GM12878 (cell line): Measurements from ENCODE around the gene TBL3. TPM values are rescaled to one million over a fixed set of nuclear protein-coding genes. Genes with fewer than 3 reads are reported as not detected.

ENCODE experiments used
- ATAC-seq: fragments of 200-7000 bp; cut with Tn5 transposase; 3 replicates; pipeline ENCODE4 v1.9.1; 2020; ENCODE audit warnings: mild to moderate bottlenecking, moderate library complexity
- BruUV-seq: library from RNA; stranded (reverse); fragments of 400-500 nt; replicated peaks from 2 replicates; lab custom pipeline; 2021; lab: Mats Ljungman, UMichigan
- CTCF ChIA-PET: fragments of 300-600 bp; sonication (Branson Sonifier 250); formaldehyde crosslinking; extraction: SDS; loops from one replicate; lab custom pipeline; 2021; ENCODE audit warnings: inconsistent platforms; lab: Yijun Ruan, JAX
- POLR2A ChIA-PET: fragments of 350-600 bp; formaldehyde crosslinking; extraction: SDS; loops from one replicate; lab custom pipeline; 2021; ENCODE audit warnings: inconsistent platforms; lab: Charles Lee
- RAD21 ChIA-PET: fragments of 300-600 bp; sonication (Branson Sonifier 250); formaldehyde crosslinking; loops from one replicate; lab custom pipeline; 2023; ENCODE audit warnings: antibody characterized with exemption; ENCODE audit not compliant: unreplicated experiment; lab: Charles Lee
- SMC1A ChIA-PET: fragments of 300-600 bp; sonication (Branson Sonifier 250); formaldehyde crosslinking; loops from one replicate; lab custom pipeline; 2023; ENCODE audit not compliant: unreplicated experiment, uncharacterized antibody; lab: Charles Lee
- DNase-seq: peaks from one replicate; pipeline ENCODE4 v3.0.0-alpha.2; 2011; ENCODE audit warnings: low read depth, low spot score
- FAIRE-seq: peaks from 3 replicates; lab custom pipeline; 2011; peaks lifted over from hg19 to GRCh38; lab: Jason Lieb, UNC
- H2AFZ ChIP-seq: 2 replicates; pipeline ENCODE4 v1.6.0; 2011; ENCODE audit warnings: low read depth, low read length, control low read depth; ENCODE audit not compliant: control insufficient read depth
- H3K27ac ChIP-seq: 2 replicates; pipeline ENCODE4 v1.5.1; 2011; ENCODE audit warnings: control low read depth; ENCODE audit not compliant: control insufficient read depth, insufficient read depth
- H3K27me3 ChIP-seq, 2 experiments: replicated peaks in 1 of 2; 2 replicates each; pipeline versions ENCODE4 v1.6.0 to v1.6.1; 2011; ENCODE audit warnings: low read length in 1 of 2; ENCODE audit not compliant: control insufficient read depth in 2 of 2, insufficient read depth in 2 of 2
- H3K36me3 ChIP-seq, 2 experiments: 2 replicates each; pipeline ENCODE4 v1.5.1; 2011; ENCODE audit warnings: low read length in 1 of 2; ENCODE audit not compliant: control insufficient read depth in 2 of 2, insufficient read depth in 2 of 2
- H3K4me1 ChIP-seq: 2 replicates; pipeline ENCODE4 v1.6.1; 2011; ENCODE audit warnings: mild to moderate bottlenecking, low read length, moderate library complexity, mixed read lengths; ENCODE audit not compliant: control insufficient read depth, insufficient read depth
- H3K4me2 ChIP-seq: 2 replicates; pipeline ENCODE4 v1.6.0; 2011; ENCODE audit warnings: control low read depth; ENCODE audit not compliant: control insufficient read depth, insufficient read depth
- H3K4me3 ChIP-seq: fragments of 200-600 bp; sonication (generic); 2 replicates; pipeline ENCODE4 v1.5.1; 2016
- H3K79me2 ChIP-seq: 2 replicates; pipeline ENCODE4 v1.6.0; 2011; ENCODE audit warnings: low read length; ENCODE audit not compliant: control insufficient read depth, insufficient read depth
- H3K9ac ChIP-seq: 2 replicates; pipeline ENCODE4 v1.8.0; 2011; ENCODE audit warnings: low read length, control low read depth, mixed read lengths; ENCODE audit not compliant: control insufficient read depth, insufficient read depth
- H3K9me3 ChIP-seq: replicated peaks from 3 replicates; pipeline ENCODE4 v1.5.1; 2011; ENCODE audit warnings: mild to moderate bottlenecking, low read length; ENCODE audit not compliant: control insufficient read depth, insufficient read depth
- H4K20me1 ChIP-seq: 2 replicates; pipeline ENCODE4 v1.6.0; 2011; ENCODE audit not compliant: control insufficient read depth, insufficient read depth
- BACH1 ChIP-seq: fragments of 450-650 bp; IDR thresholded peaks from 2 replicates; pipeline ENCODE4 v1.6.1; 2017; ENCODE audit warnings: mild to moderate bottlenecking, borderline replicate concordance
- BMI1 ChIP-seq: fragments of 450-650 bp; IDR thresholded peaks from 2 replicates; pipeline ENCODE4 v1.6.1; 2016; ENCODE audit warnings: mild to moderate bottlenecking, moderate library complexity, borderline replicate concordance
- CREM ChIP-seq: IDR thresholded peaks from 2 replicates; pipeline ENCODE4 v1.6.1; 2014; ENCODE audit warnings: antibody characterized with exemption, low read depth
- ESRRA ChIP-seq: IDR thresholded peaks from 2 replicates; pipeline ENCODE4 v1.6.1; 2012; ENCODE audit warnings: mild to moderate bottlenecking, low read length, improper control_type of control experiment
- ETV6 ChIP-seq, 2 experiments: fragments of 450-650 bp in 1 of 2; IDR thresholded peaks in 1 of 2; conservative IDR thresholded peaks in 1 of 2; 2 replicates each; pipeline ENCODE4 v1.6.1; 2014; ENCODE audit warnings: antibody characterized with exemption in 1 of 2, borderline replicate concordance in 1 of 2, low read depth in 1 of 2, mild to moderate bottlenecking in 1 of 2, moderate library complexity in 1 of 2
- IKZF2 ChIP-seq, 2 experiments: fragments of 450-650 bp; IDR thresholded peaks; 2 replicates each; pipeline ENCODE4 v1.6.1; 2017; ENCODE audit warnings: mild to moderate bottlenecking in 2 of 2, moderate library complexity in 2 of 2
- KAT2A ChIP-seq: conservative IDR thresholded peaks from 2 replicates; pipeline ENCODE4 v1.6.1; 2011; ENCODE audit warnings: low read depth, low read length; ENCODE audit not compliant: control insufficient read depth
- NKRF ChIP-seq: fragments of 450-650 bp; conservative IDR thresholded peaks from 2 replicates; pipeline ENCODE4 v1.6.1; 2017; ENCODE audit warnings: mild to moderate bottlenecking, moderate library complexity
- NRF1 ChIP-seq: conservative IDR thresholded peaks from 2 replicates; pipeline ENCODE4 v1.6.1; 2011; ENCODE audit warnings: mild to moderate bottlenecking, low read depth, low read length, improper control_type of control experiment
- PML ChIP-seq: IDR thresholded peaks from 2 replicates; pipeline ENCODE4 v1.6.1; 2012; ENCODE audit warnings: low read length, inconsistent platforms
- SIN3A ChIP-seq: IDR thresholded peaks from 2 replicates; pipeline ENCODE4 v1.6.1; 2012; ENCODE audit warnings: low read depth, low read length, improper control_type of control experiment
- SRF ChIP-seq, 2 experiments: IDR thresholded peaks; 2 replicates each; pipeline ENCODE4 v1.6.1; 2011; ENCODE audit warnings: low read depth in 2 of 2, low read length in 2 of 2, mild to moderate bottlenecking in 1 of 2, moderate library complexity in 1 of 2
- WRNIP1 ChIP-seq: IDR thresholded peaks from 2 replicates; pipeline ENCODE4 v1.6.1; 2011; ENCODE audit warnings: low read depth, low read length, improper control_type of control experiment, borderline replicate concordance
- ZNF687 ChIP-seq: fragments of 450-650 bp; IDR thresholded peaks from 2 replicates; pipeline ENCODE4 v1.6.1; 2017; ENCODE audit warnings: mild to moderate bottlenecking, moderate library complexity
- ZZZ3 ChIP-seq: IDR thresholded peaks from 2 replicates; pipeline ENCODE4 v1.6.1; 2011; ENCODE audit warnings: low read depth; ENCODE audit not compliant: control insufficient read depth, insufficient read length
- WGBS: methylation state at CpG from one replicate; pipeline ENCODE4 v1.1.6; 2016; ENCODE audit warnings: low lambda C conversion rate; ENCODE audit not compliant: insufficient replicate concordance, insufficient coverage; ENCODE audit errors: missing lambda C conversion rate; 5-methylcytosine and 5-hydroxymethylcytosine counted together
- in situ Hi-C: fragments of 300-500 bp; cut with MboI; formaldehyde crosslinking; loops from 9 replicates; pipeline ENCODE4 v1.14.3; 2018; ENCODE audit warnings: mixed read lengths
- intact Hi-C: fragments of 100-400 bp; cut with micrococcal nuclease; formaldehyde crosslinking; loops from one replicate; pipeline ENCODE4 v1.14.2; 2022; ENCODE audit not compliant: unreplicated experiment
- polyA plus RNA-seq, 11 experiments: library from polyadenylated mRNA; depleted of rRNA in 4 of 11; unstranded in 6 of 11; stranded (reverse) in 5 of 11; fragments of >200 nt; fragmentation: Nextera tagmentation in 4 of 11; fragmentation: Illumina TruSeq in 1 of 11; extraction: Ambion mirVana in 4 of 11; extraction: Trizol in 1 of 11; gene quantifications; 1 replicate in 1 of 11; 2 replicates in 10 of 11; pipeline versions ENCODE4 v1.2.1 to v1.2.3, GENCODE V29; 2011 to 2016; ENCODE audit warnings: inconsistent platforms in 2 of 11, missing spikeins in 2 of 11, low read depth in 1 of 11
- total RNA-seq, 4 experiments: library from RNA; depleted of rRNA in 3 of 4; stranded (reverse); fragments of >200 nt in 3 of 4; fragmentation: Illumina TruSeq in 1 of 4; extraction: Trizol in 1 of 4; gene quantifications; 2 replicates each; pipeline versions ENCODE4 v1.2.1 to v1.2.3, GENCODE V29; 2013 to 2021

TBL3 gene
- total and polyA plus RNA-seq, 10 of the 15 experiments (the other 5 are each of a cell fraction or from before 2014, with no cell fraction given): 1.2 to 101 (median 34.2) TPM

GRCh38 chr16:1990101-1990350 is 18.2 kb downstream of the TBL3 start (continued):
- TF ChIP-seq SIN3A (no peak), BACH1 (no peak)

- intact Hi-C loops (no loop called here), in situ Hi-C loops (no loop called here)
- no peaks in the 10 kb centered on the region; the same call in 1 of the 2 replicates for H3K79me2 ChIP-seq
- H3K4me1 ChIP-seq: peaks cover 33% of the 10 kb centered on the region
- H3K9ac ChIP-seq: peak overlapping the region; percentile 27
- WGBS: under 1% methylated on average over 44 of the region's 50 CpGs
- CTCF ChIA-PET: interaction anchor here (0.9 to 6.5 kb wide), 3 partner anchors 9 to 26 kb away, joined by 3 to 54 read pairs (median 5); partner anchors contain the start of genes NOXO1 and RPS2
- no TSS peak for BruUV-seq
- SMC1A ChIA-PET: no interaction called here
- RAD21 ChIA-PET: interaction anchor here (0.8 to 1.9 kb wide), 6 partner anchors 9 to 150 kb away, joined by 3 to 12 read pairs (median 3); partner anchors contain the start of genes NOXO1 and RPS2
- no peaks in the 10 kb centered on the region for H3K27me3 ChIP-seq
- H3K4me2 ChIP-seq: peak overlapping the region; percentile 98
- ATAC-seq (peak; percentile 37), FAIRE-seq (peak; percentile 18), DNase-seq (no peak)
- peak overlapping the region; percentile 65 for H3K4me3 ChIP-seq
- H4K20me1 ChIP-seq: no peaks in the 10 kb centered on the region
- peaks cover 5 to 6% of the 10 kb centered on the region in 2 experiments; a peak in 3 of 4 replicates for H3K36me3 ChIP-seq
- H3K27ac ChIP-seq: peak overlapping the region; percentile 39; the same call in 1 of the 2 replicates
- peaks cover 1% of the 10 kb centered on the region; the same call in 1 of the 3 replicates for H3K9me3 ChIP-seq
- POLR2A ChIA-PET: interaction anchor here (0.6 to 3.3 kb wide), 7 partner anchors 9 to 314 kb away, joined by 3 to 18 read pairs (median 13); partner anchors contain the start of genes NOXO1, RNF151, RPS2 and TBL3
- H2AFZ ChIP-seq: peak overlapping the region; percentile 13
- no peak for TF ChIP-seq WRNIP1
- 0 out of 4 replicates have a peak, but pooled peaks of 1 of the 2 experiments have one; percentile 24 for TF ChIP-seq IKZF2 (IDR thresholded peaks at IDR 0.05)
- no peak for TF ChIP-seq ZNF687
- no peak for TF ChIP-seq SRF (IDR thresholded peaks at IDR 0.05; ENCODE audit: low read depth in 2 of 2, low read length in 2 of 2)
- TF ChIP-seq ESRRA: no peak
- no peak for TF ChIP-seq ZZZ3
- TF ChIP-seq CREM: no peak
- no peak for TF ChIP-seq PML
- no peak for TF ChIP-seq ETV6 (conservative IDR thresholded peaks at IDR 0.05 in 1 of 2, IDR thresholded peaks at IDR 0.05 in 1 of 2; ENCODE audit: borderline replicate concordance in 1 of 2, low read depth in 1 of 2)
- TF ChIP-seq KAT2A: no peak
- TF ChIP-seq SIN3A: peak; percentile 15; the same call in 1 of the 2 replicates
- TF ChIP-seq NKRF: no peak
- no peak for TF ChIP-seq NRF1
- no peak for TF ChIP-seq BMI1
Measured at GRCh38 chr16:1990351-1991134, 18.7 kb downstream of the TBL3 start.
